ENCODE results near the gene APOC1. TPM values are rescaled to one million over a fixed set of nuclear protein-coding genes. Genes with fewer than 3 reads are reported as not detected.

The APOC1 gene
- total RNA-seq: 0.58 and 0.99 TPM in 2 replicates

GRCh38 chr19:44914433-44915206, at the start of gene APOC1:
Gene APOC1 (plus strand): TSS chr19:44914608. CDS start chr19:44914892, 284 bp downstream.

DNA sequence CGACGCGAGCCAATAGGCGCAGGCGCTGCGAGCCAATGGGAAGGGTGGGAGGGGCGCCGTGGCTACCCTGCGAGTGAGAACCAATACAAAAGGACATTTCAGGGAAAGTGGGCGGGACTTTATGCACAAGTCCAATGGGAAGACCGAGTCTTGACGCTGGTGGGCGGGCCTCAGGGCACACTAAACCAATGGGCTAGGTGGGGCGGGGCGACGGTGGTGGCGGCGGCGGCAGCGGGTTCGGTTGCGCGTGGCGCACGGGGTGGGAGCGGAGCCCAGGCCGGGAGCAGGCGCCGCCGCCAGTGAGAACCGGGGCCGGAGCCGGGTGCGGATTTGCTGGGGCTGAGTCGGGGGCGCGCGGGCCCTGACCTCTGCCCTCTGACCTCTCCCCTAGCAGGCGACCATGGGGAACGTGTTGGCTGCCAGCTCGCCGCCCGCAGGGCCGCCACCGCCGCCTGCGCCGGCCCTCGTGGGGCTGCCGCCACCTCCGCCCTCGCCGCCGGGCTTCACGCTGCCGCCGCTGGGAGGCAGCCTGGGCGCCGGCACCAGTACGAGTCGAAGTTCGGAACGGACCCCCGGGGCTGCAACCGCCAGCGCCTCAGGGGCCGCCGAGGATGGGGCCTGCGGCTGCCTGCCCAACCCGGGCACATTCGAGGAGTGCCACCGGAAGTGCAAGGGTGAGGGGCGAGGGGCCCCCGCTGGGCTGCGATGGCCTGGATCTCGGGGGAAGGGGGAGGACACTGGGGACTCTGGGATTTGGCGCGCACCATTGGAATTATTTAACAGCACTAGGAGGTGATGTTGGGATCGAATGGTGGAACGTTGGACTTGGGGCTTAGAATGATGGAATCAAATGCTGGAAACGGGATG, 23.2 kb upstream of the APOC1 start, which contains the start of gene TOMM40:
TSS of gene TOMM40 (plus strand) at position 239 of the 867 bp plus-strand sequence. CDS start at position 401, 162 bp downstream.

GRCh38 chr19:44905437-44906160, 8.8 kb upstream of the APOC1 start, which contains the start of gene APOE:
Gene APOE (plus strand): TSS chr19:44905796. CDS start chr19:44906625, 829 bp downstream.

DNA sequence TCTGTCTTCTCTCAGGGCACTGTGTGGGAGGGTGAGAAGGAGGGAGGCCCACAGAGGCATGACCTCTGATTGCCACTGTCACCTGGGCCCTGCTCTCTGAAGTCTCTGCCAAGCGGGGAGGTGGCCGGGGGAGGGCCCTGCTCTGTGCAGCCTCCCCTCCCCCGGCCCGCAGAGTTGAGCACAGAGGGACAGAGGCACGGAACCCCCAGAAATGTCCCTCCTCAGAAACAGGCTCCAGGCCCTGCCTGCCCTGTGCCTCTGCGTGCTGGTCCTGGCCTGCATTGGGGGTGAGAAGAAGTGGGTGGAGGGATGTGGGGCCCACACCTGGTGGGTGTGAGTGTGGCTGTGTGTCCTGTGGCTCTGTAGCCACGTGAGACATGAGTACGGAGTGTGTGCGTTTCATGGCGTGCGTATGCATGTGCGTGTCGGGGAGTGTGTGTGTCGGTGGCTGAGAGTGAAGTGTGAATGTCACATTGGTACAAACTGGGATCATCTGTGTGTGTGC, 27.7 kb downstream of the APOC1 start, which contains the start of gene APOC4:
TSS of gene APOC4 (plus strand) at position 171 of the 505 bp plus-strand sequence. CDS start at position 212, 41 bp downstream.

DNA sequence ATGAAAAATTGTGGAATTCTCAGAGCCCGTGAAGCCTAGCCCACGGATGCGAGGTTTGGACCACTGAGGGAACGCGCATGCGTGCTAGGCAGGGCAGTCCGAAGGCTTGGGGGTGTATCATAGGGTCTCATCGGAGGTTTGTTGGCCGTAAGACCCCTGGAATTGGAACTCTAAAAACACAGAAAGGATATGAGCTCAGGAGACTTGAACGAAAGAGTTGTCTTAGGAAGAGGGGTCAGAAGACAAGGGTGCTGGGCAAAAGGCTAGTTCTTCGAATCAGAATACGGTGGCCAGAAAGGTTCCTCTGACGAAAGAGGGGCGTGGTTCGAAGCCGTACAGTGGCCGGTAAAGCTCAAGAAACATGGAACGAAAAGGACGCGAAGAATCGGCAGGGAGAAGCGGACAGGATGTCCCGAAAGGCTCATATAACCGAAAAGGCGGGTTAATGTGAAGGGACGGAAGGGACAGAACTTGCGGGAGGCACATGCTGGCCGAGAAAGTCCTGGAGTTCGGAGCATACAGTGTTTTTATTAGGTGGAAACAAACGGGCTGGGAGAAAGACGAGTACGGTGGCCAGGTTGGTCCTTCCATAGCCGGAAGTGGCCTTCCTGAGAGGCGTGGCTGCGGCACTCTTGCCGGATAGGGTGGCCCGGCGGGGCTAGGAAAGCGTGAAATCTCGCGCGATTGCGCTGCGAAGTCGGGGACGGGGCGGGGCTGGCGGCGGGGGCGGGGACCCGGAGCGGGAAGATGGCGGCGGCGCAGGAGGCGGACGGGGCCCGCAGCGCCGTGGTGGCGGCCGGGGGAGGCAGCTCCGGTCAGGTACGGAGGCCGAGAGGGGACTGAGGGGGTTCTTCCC, 40.5 kb downstream of the APOC1 start, which contains the start of gene CLPTM1:
TSS of gene CLPTM1 (plus strand) at position 732 of the 856 bp plus-strand sequence. CDS start at position 748, 16 bp downstream.

Other genes starting within 250 kb of the APOC1 start
- gene CEACAM19, start 243.1 kb upstream of the APOC1 start, total RNA-seq: 1.2 and 2.6 TPM in 2 replicates
- gene CEACAM16, start 215.5 kb upstream of the APOC1 start, total RNA-seq: 0.17 TPM in 1 of 2 replicates, not detected in the other
- gene BCL3, start 165.9 kb upstream of the APOC1 start, total RNA-seq: 7.3 and 13.2 TPM in 2 replicates
- gene CBLC, start 136.7 kb upstream of the APOC1 start, total RNA-seq: not detected in 2 replicates
- 9.3 and 31.3 TPM in 2 replicates for gene BCAM, start 105.5 kb upstream of the APOC1 start, total RNA-seq
- 45.2 and 61.5 TPM in 2 replicates for gene NECTIN2, start 68.3 kb upstream of the APOC1 start, total RNA-seq
- 31.3 and 36.4 TPM in 2 replicates for gene TOMM40, start 23.4 kb upstream of the APOC1 start, total RNA-seq
- 4.1 and 58.4 TPM in 2 replicates for gene APOE, start 8.8 kb upstream of the APOC1 start, total RNA-seq
- not detected in 2 replicates for gene APOC4, start 27.6 kb downstream of the APOC1 start, total RNA-seq
- not detected in 2 replicates for gene APOC2, start 31.4 kb downstream of the APOC1 start, total RNA-seq
- 42.9 and 94.9 TPM in 2 replicates for gene CLPTM1, start 40.8 kb downstream of the APOC1 start, total RNA-seq
- 4.1 and 19.0 TPM in 2 replicates for gene RELB, start 86.9 kb downstream of the APOC1 start, total RNA-seq
- gene CLASRP, start 124.4 kb downstream of the APOC1 start, total RNA-seq: 11.4 and 25.5 TPM in 2 replicates
- 0.17 and 0.29 TPM in 2 replicates for gene ZNF296, start 161.9 kb downstream of the APOC1 start, total RNA-seq
- 21.1 and 22.2 TPM in 2 replicates for gene GEMIN7, start 164.7 kb downstream of the APOC1 start, total RNA-seq
- 39.7 and 66.0 TPM in 2 replicates for gene PPP1R37, start 178.6 kb downstream of the APOC1 start, total RNA-seq
- gene NKPD1, start 246.4 kb downstream of the APOC1 start, total RNA-seq: under 0.01 and 0.66 TPM in 2 replicates

Measured in smooth muscle cell of trachea (primary cell).